SW 1271 (cell line): ENCODE results near the gene NAT16.
A peak's percentile ranks its signal among the peaks of the same experiment; 100 is the strongest.
"Not testable (repeated sequence)": the region's sequence is repeated elsewhere in the genome, so short reads cannot be mapped to it uniquely, and the experiment has no call there.

Experiments
- DNase-seq, 2 experiments: peaks; one replicate each; lab custom pipeline; 2025; lab: John Stamatoyannopoulos, UW

NAT16 gene

DNA sequence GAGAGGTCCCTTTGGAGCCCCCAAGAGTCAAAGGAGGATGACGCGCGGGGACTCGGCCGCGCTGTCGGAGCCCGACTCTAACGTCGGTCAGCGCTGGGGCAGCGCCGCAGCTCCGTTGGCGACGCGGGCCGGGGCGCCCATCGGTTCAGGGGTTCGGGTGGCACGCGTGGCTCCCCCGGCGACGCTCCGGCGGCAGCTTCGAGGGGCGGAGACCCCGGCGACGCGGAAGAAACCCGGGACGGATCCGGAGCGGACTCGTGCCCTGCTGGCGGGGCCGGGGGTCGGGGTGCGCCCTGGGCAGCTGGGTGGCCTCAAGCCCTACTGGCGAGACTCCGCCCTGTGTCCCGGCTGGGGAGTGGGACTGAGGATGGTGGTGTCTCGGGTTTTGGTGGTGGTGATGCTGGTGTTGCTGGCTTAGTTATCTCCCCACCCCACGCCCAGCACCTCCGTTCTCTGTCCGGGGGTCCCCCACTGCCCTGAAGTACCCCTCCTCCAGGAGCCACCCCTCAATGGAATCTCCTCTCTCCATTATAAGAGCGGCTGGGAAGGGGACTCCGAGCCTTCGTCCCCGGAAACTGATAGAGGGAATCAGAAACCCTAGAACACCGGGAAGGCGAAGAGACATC is at the start of gene NAT16:
Gene NAT16, minus strand, starts transcription at position 164 of the 626 bp plus-strand sequence. CDS start 5,486 bp downstream, outside the sequence.
- no peak for DNase-seq

DNA sequence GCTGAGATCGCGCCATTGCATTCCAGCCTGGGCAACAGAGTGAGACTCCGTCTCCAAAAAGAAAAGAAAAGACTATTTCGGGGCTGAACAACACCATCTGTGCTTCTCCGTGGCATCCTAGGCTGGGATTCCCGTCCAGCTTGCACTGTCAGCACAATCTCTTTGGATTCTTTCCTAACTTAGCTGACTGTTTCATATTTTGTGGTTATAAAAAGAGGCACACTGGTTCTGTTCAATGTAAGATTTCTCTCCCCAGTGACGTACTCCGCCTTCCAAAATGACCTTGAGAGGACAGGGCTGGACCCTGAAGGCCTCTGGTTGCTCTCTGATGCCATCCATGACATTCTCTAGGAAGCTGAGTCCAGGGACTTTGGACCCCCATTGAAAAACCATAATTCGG is 46.6 kb upstream of the NAT16 start:
- no peak for DNase-seq

DNA sequence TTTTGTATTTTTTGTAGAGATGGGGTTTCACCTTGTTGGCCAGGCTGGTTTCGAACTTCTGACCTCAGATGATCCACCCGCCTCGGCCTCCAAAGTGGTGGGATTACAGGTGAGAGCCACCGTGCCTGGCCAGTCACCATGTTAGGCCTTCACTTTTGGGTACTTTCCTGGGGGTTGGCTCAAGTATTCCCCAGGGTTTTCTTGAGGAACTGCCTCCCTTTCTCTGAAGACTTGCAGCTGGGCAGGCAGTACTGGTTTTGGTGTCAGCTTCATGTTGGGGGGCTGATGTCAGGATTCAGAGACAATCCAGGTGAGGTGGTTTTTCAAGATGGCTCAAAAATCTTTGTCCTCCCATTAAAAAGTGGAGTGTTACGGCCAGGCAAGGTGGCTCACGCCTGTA is 45.6 kb upstream of the NAT16 start:
- DNase-seq, result no peak

DNA sequence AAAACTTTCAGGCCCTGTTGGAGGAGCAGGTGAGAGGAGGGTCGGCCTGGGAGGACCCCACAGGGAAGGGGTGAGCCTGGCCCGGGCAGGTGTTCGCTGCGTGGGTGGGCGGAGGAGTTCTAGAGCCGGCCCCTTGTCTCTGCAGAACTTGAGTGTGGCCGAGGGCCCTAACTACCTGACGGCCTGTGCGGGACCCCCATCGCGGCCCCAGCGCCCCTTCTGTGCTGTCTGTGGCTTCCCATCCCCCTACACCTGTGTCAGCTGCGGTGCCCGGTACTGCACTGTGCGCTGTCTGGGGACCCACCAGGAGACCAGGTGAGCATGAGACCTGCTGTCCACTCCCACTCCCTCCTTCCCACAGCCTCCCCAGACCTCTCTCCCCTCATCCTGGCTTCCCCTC is 43.4 kb upstream of the NAT16 start:
- DNase-seq, result no peak

DNA sequence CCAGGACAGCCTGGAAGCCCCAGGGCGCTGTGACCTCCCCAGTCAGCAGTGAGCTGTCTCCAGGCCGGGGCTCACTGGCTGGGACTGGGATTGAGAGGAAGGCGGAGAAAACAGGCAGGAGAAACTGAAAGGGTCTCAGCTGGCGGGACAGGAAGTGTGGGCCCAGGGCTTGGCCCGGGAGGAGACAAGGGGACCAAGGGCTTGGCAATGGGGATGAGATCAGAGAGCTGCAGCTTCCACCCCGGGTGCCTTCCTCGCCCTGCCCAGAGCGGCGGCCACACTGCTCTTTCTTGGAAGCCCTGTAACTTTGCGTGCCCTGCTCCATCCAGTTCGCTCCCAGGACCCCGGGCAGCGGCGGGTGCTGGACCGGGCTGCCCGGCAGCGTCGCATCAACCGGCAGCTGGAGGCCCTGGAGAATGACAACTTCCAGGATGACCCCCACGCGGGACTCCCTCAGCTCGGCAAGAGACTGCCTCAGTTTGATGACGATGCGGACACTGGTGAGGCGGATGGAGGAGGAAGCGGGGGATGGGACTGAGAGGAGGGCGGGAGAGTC is 42.3 kb upstream of the NAT16 start:
- DNase-seq, result no peak

DNA sequence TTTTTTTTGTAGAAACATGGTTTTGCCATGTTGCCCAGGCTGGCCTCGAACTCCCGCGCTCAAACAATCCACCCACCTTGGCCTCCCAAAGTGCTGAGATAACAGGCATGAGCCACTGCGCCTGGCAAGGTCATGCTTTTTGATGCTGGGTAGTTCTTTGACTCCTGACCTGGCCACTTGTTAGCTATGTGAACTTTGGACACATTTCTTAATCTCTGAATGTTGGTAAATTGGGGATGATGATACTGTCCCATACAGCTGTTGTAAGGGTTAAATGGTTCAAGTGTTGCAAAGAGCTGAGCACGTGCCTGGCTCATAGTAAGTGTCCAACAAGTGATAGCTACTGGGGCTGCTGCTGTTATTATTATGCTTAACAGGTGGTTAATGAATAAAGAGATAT is 40.2 kb upstream of the NAT16 start:
- no peak for DNase-seq

DNA sequence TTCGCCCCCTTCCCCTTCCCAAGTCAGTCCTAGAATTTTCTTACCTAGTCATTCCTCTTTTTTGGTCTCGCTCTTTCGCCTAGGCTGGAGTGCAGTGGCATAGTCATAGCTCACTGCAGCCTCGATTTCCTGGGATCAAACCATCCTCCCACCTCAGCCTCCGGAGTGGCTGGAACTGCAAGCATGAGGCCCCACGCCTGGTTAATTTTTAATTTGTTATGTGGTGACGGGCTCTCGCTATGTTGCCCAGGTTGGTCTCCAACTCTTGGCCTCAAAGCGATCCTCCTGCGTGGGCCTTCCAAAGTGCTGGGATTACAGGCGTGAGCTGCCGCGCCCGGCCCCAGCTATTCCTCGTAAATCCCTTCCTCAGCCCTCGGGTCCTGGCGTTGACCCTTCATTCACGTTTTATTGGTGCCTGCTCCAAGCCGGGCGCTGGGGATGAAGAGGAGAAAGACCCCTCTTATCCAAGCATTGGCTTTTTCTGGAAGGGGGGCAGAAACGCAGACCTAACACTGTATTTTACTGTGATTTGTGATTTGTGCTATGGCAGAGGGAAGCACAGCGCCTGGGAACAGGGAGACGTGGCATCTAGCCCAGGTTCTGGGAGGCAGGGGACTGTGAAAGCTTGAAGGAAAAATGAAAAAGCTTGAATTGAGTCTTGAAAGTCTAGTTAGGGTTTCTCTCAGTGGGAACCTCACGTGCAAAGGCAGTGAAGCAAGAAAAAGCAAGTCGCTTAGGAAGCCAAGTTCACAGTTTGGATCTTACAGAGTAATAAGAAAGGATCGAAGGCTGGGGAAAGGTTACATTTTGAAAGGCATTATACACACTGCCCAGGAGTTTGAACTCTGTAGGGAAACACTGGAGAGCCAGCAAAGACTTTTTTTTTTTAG is 38.4 kb upstream of the NAT16 start:
- DNase-seq, result no peak

DNA sequence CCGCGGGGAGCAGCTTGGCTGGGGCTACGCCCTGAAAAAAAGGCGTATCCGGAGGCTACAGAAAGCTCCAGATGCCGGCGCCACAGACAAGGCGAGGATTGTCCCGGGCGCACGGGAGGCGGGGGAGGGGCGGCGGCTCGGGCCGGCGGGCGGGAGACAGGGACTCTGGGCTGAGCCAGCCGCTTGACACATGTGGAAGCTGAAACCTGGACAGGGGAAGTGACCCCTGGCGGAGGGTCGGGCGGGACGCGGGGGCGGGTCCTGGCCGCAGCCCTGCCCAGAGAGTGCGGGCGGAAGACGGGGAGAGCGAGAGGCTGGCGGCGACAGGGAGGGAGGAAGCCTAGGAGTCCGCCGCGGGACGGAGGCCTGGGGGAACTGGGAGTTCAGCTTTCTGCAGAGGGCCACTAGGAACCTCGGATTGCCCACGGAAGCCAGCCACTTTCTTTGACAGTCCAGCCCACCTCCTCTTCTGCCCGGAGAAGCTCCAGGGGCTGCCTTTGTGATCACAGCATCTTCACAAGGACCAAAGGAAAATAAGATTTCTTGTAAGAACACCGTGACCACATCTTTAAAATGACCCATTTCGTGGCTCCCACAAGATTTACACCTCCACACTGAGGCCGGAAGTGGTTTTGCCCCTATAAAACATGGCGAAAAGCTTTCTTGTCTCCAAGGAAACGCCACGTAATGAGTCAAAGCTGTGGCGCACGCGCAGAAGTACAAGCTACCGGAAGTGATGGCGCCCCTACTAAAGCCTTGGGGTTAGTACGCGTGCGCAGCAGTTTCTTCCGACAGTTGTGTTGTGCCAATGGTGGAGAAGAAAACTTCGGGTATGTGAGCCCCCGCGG is 37.5 kb upstream of the NAT16 start, which contains the start of the genes PLOD3 and ZNHIT1:
Gene PLOD3, minus strand, starts transcription at position 194 of the 848 bp plus-strand sequence. CDS start 307 bp downstream, outside the sequence.
Gene ZNHIT1, plus strand, starts transcription at position 778 of the 848 bp plus-strand sequence. Its CDS starts 31 bp downstream, at position 809.
- peak; percentile 91 to 97 for DNase-seq

DNA sequence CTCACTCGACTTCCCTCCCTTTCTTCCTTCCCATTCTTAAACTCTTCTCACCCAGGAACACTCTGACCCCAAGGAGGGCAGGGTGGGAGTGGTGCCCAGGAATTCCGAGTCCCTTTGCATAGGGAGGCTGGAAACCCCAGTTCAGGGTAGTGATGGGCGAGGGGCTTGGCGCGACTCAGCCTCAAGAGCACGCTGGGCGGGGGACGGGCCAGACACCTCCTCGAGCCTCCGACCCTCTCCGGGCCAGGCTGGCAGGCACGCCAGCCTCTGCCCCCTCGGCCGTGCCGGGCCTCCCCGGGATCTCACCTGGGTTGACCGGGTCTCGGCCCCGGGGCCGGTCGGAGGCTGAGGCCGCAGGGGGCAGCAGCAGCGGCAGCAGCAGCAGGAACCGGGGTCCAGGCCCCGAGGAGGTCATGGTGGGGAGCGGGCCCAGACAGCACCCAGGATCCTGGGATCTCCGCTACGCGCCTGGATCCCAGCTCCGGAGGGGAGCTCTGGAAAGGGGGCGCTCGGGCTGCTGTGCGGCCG is 36.8 kb upstream of the NAT16 start:
- no peak for DNase-seq

DNA sequence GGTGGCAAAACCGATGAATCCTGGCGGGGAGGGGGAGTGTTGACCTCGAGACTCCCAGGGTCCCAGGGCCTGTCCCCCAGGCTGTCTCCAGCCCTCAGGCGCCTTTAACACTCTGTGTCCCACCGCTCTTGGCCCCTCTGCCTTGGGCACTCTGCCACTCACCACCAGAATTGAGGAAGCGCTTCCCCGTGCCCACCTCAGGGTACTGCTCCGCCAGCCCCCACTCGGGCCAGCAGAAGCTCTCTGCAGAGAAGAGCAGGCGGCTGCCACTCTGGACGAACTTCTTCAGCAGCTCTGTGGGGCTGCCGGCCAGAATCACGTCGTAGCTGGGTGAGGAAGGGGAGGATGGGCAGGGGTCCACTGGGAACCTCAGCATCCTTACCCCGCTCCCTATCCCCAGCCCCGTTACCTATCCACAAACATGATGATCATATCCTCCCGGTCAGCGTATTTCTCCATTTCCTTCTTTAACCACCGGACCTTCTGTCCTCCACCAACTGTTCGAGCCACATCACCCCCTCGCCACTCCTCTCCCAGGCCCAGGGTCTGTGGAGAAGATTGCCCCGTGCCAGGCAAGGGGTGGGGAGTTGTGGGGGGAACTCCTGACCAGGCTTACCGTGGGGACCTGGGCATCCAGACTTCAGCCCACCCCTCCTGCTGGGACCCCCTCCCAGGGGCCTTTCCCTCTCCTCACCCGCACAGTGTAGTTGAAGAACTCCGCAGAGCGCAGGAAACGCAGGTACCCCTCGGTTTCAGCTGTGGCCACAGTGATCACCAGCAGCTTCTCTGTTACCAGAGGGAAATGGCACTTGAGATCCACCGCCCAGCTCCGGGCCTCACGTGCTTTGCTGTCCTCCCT is 36.1 kb upstream of the NAT16 start:
- no peak for DNase-seq

DNA sequence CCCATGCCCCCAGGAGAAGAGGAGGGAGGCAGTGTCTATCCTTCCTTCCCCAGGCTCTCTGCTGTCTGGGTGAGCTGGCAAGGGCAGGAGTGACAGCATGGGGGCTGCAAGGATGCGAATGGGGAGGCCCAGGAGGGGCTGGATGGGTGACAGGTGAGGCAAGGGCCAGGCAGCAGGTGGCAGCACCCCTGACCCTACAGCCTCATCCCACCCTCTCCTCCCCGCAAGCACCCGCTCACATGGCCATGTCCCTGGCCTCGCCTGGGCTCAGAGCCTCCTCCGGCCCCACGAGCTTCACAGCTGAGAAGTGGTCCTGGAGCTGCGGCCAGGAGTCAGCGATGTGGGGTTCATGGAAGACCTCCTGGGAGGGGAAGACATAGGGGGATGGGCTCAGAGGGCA is 31.9 kb upstream of the NAT16 start:
- DNase-seq, result no peak

DNA sequence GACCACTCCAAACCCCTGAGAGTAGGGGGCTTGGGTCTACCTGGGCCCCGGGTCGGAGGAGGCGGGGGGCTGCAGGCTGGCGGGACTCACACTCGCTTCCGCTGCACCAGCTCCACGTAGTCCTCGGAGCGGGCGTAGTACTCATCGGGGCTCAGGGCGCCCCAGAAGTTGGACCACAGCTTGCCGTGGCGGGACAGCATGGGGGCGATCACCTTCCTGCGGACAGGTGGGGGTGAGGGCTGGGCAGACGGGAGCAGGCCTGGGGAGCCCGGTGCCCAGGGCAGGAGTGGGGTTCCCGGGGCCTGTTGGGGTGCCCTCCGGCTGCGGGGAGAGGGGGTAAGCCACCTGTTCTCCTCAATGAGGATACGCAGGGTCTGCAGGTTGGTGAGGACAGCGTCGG is 31.4 kb upstream of the NAT16 start:
- DNase-seq, result no peak

DNA sequence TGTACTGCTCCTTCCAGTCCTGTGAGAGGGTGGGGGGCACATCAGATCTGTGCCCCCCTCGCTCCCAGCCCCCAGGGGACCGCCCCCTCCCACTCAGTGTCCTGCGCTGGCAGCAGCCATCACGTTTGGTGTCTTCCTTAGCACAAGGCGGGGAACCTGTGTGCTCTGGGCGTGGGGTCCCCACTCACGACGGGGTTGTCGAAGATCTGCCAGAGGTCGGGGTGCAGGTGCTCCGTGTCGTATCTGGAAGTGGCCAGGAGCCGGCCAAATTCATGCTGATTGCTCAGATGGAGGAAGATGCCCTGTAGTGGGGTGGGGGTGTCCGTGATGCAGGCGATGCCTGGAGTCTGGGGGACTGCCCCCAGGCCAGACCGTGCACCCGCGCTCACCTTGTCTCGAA is 30.1 kb upstream of the NAT16 start:
- DNase-seq, result no peak

DNA sequence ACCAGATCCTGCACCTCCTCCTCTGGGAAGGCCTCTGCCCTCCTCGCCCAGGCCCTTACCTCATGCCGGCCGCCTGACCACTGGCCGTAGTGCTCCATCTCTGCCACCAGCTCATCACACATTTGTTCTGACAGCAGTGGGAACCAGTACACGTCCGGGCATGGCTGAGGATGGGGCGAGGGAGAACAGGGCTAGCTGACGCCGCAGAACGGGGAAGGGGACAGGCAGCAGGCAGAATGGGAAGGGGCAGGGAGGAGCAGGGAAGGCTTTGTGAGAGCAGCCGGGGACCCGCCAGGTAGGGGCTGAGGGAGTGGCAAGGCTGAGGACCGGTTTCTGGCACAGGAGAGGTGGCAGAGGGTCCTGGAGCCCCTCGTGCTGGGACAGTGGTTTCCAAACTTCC is 28.7 kb upstream of the NAT16 start:
- no peak for DNase-seq

DNA sequence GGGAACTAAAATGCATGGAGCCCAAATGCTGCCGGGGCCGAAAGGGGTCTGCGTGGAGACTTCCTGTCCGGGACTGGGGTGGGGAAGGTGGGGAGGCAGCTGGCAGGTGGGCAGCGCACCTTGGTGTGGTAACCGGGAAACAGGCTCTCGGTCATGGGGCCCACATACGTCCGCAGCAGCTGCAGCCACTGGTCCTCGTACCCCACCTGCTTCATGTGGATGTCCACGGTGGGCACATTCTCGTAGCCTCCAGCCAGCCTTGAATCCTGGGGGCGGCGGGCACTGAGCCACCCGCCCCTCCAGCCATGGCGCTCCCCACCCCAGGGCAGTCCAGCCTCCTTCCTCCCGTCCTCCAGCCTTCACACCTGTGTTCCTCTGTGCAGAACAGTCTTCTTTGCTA is 27.4 kb upstream of the NAT16 start:
- DNase-seq, result no peak

DNA sequence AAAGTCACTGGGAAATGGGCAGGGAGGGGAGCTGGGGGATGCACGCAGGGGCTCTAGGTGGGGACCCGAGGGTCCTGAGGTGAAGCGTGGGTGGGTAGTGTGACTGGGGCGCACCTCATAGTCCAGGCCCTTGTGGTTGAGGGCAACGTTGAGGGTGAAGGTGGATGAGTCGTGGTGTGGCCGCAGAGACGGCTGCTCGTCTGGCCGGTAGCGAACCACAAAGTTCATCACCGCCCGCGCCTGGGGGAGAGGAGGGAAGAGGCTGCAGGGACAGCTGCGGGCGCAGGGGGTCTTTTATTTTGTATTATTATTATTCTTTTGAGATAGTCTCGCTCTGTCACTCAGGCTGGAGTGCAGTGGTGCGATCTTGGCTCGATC is 26.6 kb upstream of the NAT16 start:
- no peak for DNase-seq

DNA sequence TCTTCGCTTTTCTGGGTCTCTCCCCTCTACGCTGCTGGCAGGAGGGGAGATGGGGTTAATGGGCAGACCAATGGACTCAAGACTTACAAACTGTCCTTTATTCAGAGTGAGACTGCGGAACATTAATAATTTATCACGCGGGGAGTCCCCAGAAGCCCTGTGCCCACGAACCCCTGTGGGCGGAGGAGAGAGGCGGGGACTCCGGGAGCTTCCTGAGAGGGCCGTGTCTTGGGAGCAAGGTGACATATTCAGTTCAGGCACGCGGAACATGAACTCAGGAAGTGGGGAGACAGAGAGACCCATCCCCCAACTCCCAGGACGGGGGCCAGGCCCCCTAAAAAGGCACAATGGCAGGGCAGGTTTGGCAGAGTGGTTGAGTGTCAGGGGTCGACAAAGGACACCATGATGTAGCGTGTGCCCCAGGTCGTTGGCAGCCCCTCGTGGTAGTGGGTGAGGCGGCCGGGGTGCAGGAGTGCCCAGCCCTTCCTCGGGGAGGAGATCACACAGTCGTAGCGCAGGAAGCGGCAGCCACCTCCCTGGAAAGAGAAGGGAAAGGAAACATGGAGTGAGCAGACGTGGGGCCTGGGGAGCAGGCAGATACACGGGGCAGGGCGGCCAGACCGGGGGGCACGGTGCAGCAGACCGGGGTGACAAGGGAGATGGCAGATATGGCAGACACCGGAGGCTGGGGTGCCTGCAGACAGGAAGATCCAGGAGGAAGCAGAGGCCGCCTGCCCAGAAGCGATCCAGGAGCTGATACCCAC is 26.0 kb upstream of the NAT16 start:
- no peak for DNase-seq

DNA sequence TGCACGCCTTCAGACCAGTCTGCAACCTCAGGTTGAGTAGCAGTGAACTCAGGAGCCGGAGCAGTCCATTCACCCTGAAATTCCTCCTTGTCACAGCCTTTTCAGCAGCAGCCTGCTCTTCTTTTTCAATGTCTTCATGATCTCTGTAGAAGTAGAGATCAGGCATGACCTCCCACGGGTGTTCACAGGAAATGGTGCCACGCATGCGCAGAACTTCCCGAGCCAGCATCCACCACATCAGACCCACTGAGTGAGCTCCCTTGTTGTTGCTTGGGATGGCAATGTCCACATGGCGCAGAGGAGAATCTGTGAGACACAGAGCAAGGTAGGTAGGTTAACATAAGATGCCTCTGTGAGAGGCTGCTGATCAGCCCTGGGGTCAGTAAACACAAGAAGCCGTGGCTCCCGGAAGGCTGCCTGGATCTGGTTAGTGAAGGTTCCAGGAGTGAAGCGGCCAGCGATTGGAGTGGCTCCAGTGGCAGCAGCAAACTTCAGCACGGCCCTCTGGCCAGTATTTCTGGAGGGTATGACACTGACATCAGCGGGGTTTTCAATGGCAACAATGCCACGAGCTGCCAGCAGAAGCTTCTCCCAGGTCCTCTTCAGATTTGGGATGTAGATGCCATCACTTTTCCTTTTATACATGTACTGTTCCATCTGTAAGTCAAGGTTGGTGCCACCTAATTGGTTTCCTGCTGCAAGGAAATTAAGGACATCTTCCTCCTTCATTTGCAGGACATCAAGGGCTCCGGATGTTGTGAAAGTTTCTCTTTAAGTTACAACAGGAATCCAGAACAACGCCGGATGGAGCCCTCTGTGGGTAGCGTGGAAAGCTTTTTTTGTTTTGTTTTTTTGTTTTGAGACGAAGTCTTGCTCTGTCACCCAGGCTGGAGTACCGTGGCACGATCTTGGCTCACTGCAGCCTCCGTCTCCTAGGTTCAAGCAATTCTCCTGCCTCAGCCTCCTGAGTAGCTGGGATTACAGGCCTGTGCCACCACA is 23.9 kb upstream of the NAT16 start:
- DNase-seq, result not testable (repeated sequence)

DNA sequence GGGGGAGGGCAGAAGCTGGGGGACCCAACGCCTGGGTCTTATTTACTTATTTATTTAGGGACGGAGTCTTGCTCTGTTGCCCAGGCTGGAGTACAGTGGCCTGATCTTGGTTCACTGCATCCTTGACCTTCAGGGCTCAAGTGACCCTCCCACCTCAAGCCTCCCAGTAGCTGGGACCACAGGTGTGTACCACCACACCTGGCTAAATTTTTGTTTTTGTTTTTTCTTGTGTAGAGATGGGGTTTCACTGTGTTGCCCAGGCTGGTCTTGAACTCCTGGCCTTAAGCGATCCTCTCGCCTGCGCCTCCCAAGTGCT is 22.5 kb upstream of the NAT16 start:
- DNase-seq, result no peak
